SK-N-SH (cell line): Measurements from ENCODE around the gene KBTBD8. TPM values are rescaled to one million over a fixed set of nuclear protein-coding genes. Genes with fewer than 3 reads are reported as not detected.

Experiments
- CTCF ChIA-PET: fragments of 300-600, 350-600 bp; formaldehyde crosslinking; extraction: SDS; loops from one replicate; lab custom pipeline; 2021; lab: Yijun Ruan, JAX
- POLR2A ChIA-PET: fragments of 350-600 bp; sonication (Branson Sonifier 250); formaldehyde crosslinking; extraction: SDS; loops from one replicate; lab custom pipeline; 2020; ENCODE audit warnings: antibody characterized with exemption, inconsistent platforms; lab: Yijun Ruan, JAX
- DNase-seq: peaks from one replicate; pipeline ENCODE4 v3.0.0; 2012
- H2AFZ ChIP-seq: fragments of 200-600 bp; sonication (generic); 2 replicates; pipeline ENCODE4 v1.8.1; 2016; ENCODE audit warnings: antibody characterized with exemption, mild to moderate bottlenecking, low read depth
- H3F3A ChIP-seq: fragments of 200-600 bp; sonication (generic); replicated peaks from 2 replicates; pipeline ENCODE3; 2016; ENCODE audit warnings: antibody characterized with exemption, mild to moderate bottlenecking; ENCODE audit not compliant: insufficient read depth
- H3K27ac ChIP-seq, 2 experiments: fragments of 200-500 bp in 1 of 2; fragments of 200-600 bp in 1 of 2; sonication (Bioruptor generic) in 1 of 2; sonication (generic), shearing (Covaris generic) in 1 of 2; 2 replicates each; pipeline versions ENCODE4 v1.5.1 to v1.6.1; 2014 to 2016; ENCODE audit warnings: low read depth in 2 of 2, inconsistent platforms in 1 of 2, low read length in 1 of 2, mild to moderate bottlenecking in 1 of 2, mixed read lengths in 1 of 2
- H3K27me3 ChIP-seq: fragments of 200-600 bp; sonication (generic), shearing (Covaris generic); 2 replicates; pipeline ENCODE4 v1.6.1; 2016; ENCODE audit warnings: mixed run types; ENCODE audit not compliant: insufficient read depth
- H3K36me3 ChIP-seq, 2 experiments: fragments of 200-500 bp in 1 of 2; fragments of 200-600 bp in 1 of 2; sonication (Bioruptor generic) in 1 of 2; sonication (generic) in 1 of 2; replicated peaks in 1 of 2; 2 replicates each; pipeline versions ENCODE3 to v1.5.1; 2014 to 2016; ENCODE audit warnings: low read length in 1 of 2, mild to moderate bottlenecking in 1 of 2; ENCODE audit not compliant: insufficient read depth in 2 of 2, control insufficient read depth in 1 of 2
- H3K4me1 ChIP-seq, 2 experiments: fragments of 200-500 bp in 1 of 2; fragments of 200-600 bp in 1 of 2; sonication (Bioruptor generic) in 1 of 2; sonication (generic), shearing (Covaris generic) in 1 of 2; 2 replicates each; pipeline versions ENCODE4 v1.5.1 to v1.6.1; 2014 to 2016; ENCODE audit warnings: low read depth in 1 of 2, low read length in 1 of 2, mixed run types in 1 of 2; ENCODE audit not compliant: insufficient read depth in 2 of 2, control insufficient read depth in 1 of 2
- H3K4me2 ChIP-seq: fragments of 200-600 bp; sonication (generic), shearing (Covaris generic); 2 replicates; pipeline ENCODE4 v1.6.1; 2017; ENCODE audit warnings: mixed run types
- H3K4me3 ChIP-seq, 2 experiments: fragments of 200-500 bp in 1 of 2; fragments of 200-600 bp in 1 of 2; sonication (Bioruptor generic) in 1 of 2; sonication (generic), shearing (Covaris generic) in 1 of 2; 2 replicates each; pipeline versions ENCODE4 v1.5.1 to v1.8.1; 2014 to 2016; ENCODE audit warnings: low read depth in 2 of 2, inconsistent platforms in 1 of 2, low read length in 1 of 2, mild to moderate bottlenecking in 1 of 2, mixed read lengths in 1 of 2, moderate library complexity in 1 of 2
- H3K79me2 ChIP-seq: fragments of 200-600 bp; sonication (generic); 2 replicates; pipeline ENCODE4 v1.8.1; 2017; ENCODE audit warnings: mild to moderate bottlenecking; ENCODE audit not compliant: insufficient read depth
- H3K9ac ChIP-seq: fragments of 200-600 bp; sonication (generic); 2 replicates; pipeline ENCODE4 v1.6.1; 2017; ENCODE audit warnings: mixed run types
- H3K9me2 ChIP-seq: fragments of 200-600 bp; sonication (generic); 2 replicates; pipeline ENCODE4 v1.6.1; 2017; ENCODE audit warnings: mixed run types
- H3K9me3 ChIP-seq: fragments of 200-600 bp; sonication (generic); 2 replicates; pipeline ENCODE4 v1.6.1; 2017; ENCODE audit warnings: mixed run types, mild to moderate bottlenecking, moderate library complexity
- H4K20me1 ChIP-seq: fragments of 200-600 bp; sonication (generic); 2 replicates; pipeline ENCODE4 v1.6.1; 2017; ENCODE audit warnings: mild to moderate bottlenecking, mixed run types; ENCODE audit not compliant: insufficient read depth
- CHD2 ChIP-seq: fragments of 150-350 bp; IDR thresholded peaks from 2 replicates; pipeline ENCODE4 v1.6.1; 2018; ENCODE audit warnings: low read length; ENCODE audit not compliant: partially characterized antibody
- ELF1 ChIP-seq: IDR thresholded peaks from 2 replicates; pipeline ENCODE4 v1.4.0; 2012
- EP300 ChIP-seq, 2 experiments: IDR thresholded peaks; 2 replicates each; pipeline versions ENCODE4 v1.4.0 to v1.6.1; 2012; ENCODE audit warnings: borderline replicate concordance in 1 of 2, low read depth in 1 of 2, low read length in 1 of 2
- EZH2phosphoT487 ChIP-seq: fragments of 200-600 bp; sonication (generic); IDR thresholded peaks from 2 replicates; pipeline ENCODE4 v1.6.1; 2017; ENCODE audit warnings: low read depth, mixed run types, mild to moderate bottlenecking, antibody characterized with exemption, moderate library complexity, borderline replicate concordance
- FOSL2 ChIP-seq: IDR thresholded peaks from 2 replicates; pipeline ENCODE4 v1.4.0; 2012; ENCODE audit warnings: low read depth, mild to moderate bottlenecking, moderate library complexity, borderline replicate concordance
- FOXJ3 ChIP-seq: sonication (generic); formaldehyde crosslinking; IDR thresholded peaks from 2 replicates; pipeline ENCODE4 v1.5.1; 2020; ENCODE audit warnings: mild to moderate bottlenecking, missing genetic modification reagents
- FOXM1 ChIP-seq: IDR thresholded peaks from 2 replicates; pipeline ENCODE4 v1.4.0; 2012; ENCODE audit warnings: low read depth, mild to moderate bottlenecking
- GABPA ChIP-seq: IDR thresholded peaks from 2 replicates; pipeline ENCODE4 v1.4.0; 2012; ENCODE audit warnings: low read depth, mild to moderate bottlenecking
- JUND ChIP-seq: IDR thresholded peaks from 2 replicates; pipeline ENCODE4 v1.4.0; 2012
- MEF2A ChIP-seq: IDR thresholded peaks from 2 replicates; pipeline ENCODE4 v1.4.0; 2012; ENCODE audit warnings: low read depth, borderline replicate concordance
- MXI1 ChIP-seq: IDR thresholded peaks from 2 replicates; pipeline ENCODE4 v1.6.1; 2012; ENCODE audit warnings: mild to moderate bottlenecking, low read depth, low read length, improper control_type of control experiment
- NFIC ChIP-seq: IDR thresholded peaks from 2 replicates; pipeline ENCODE4 v1.4.0; 2012; ENCODE audit warnings: borderline replicate concordance
- RAD21 ChIP-seq: IDR thresholded peaks from 2 replicates; pipeline ENCODE4 v1.6.1; 2012; ENCODE audit warnings: mild to moderate bottlenecking, low read length
- RCOR1 ChIP-seq: fragments of 150-350 bp; IDR thresholded peaks from 2 replicates; pipeline ENCODE4 v1.6.1; 2017; ENCODE audit warnings: antibody characterized with exemption, low read length
- SIN3A ChIP-seq: IDR thresholded peaks from 2 replicates; pipeline ENCODE4 v1.6.1; 2012; ENCODE audit warnings: low read depth, mild to moderate bottlenecking, low read length, moderate library complexity, borderline replicate concordance
- TAF1 ChIP-seq: IDR thresholded peaks from 2 replicates; pipeline ENCODE4 v1.6.1; 2012; ENCODE audit warnings: low read depth, mild to moderate bottlenecking, low read length, moderate library complexity, borderline replicate concordance
- TCF12 ChIP-seq: IDR thresholded peaks from 2 replicates; pipeline ENCODE4 v1.4.0; 2012
- WGBS: methylation state at CpG from one replicate; pipeline ENCODE4 v1.1.6; 2017; ENCODE audit warnings: low lambda C conversion rate; 5-methylcytosine and 5-hydroxymethylcytosine counted together
- polyA plus RNA-seq, 3 experiments: library from polyadenylated mRNA; depleted of rRNA; stranded (reverse); fragments of >200 nt; gene quantifications; 2 replicates each; pipeline ENCODE4 v1.2.3, GENCODE V29; 2012
- TF ChIP-seq, protein P1 (sequence below): IDR thresholded peaks from 2 replicates; pipeline ENCODE4; 2012
- TF ChIP-seq, protein P2 (sequence below): IDR thresholded peaks from 2 replicates; pipeline ENCODE4 v1.4.0; 2012; ENCODE audit warnings: low read depth, borderline replicate concordance
- TF ChIP-seq, protein P3 (sequence below): IDR thresholded peaks from 2 replicates; pipeline ENCODE4 v1.4.0; 2012; ENCODE audit warnings: low read depth, borderline replicate concordance

The KBTBD8 gene
- polyA plus RNA-seq, 1 of the 3 experiments (the other 2 are of a cell fraction) = 0.36 TPM

DNA sequence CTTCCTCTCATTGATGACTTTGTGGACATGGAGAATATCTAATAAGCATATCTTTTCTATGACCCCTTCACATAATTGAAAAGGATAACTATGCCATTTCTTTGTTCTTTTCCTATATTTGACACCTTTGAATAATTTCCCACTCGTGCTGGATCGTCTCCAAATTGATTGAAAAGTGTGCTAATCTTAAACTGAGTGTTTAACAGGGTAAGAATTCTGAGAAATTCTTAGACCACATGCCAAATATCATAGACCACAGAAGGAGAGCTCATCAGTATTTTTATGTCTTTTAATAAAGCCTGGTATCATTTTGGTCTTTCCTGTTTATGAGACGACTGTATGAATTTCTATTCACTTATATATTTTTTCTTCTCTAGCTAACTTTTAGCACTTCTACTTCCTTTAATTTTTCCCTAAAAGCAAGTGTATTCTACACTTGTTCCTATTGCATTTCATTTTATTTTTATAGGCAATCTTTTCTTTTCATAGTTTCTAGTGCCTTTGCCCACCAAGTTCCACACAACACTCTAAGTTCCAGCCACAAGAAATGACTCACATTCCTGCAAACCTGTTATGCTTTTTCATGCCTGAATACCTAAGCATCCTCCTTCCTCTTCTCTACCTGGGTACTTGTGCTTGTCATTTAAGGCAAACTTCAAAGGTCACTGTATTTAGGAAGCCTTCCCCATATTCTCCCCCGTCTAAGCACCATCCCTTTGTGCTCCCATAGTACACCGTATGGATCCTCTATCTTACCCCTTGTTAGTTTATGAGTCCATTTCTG, 30.1 kb downstream of the KBTBD8 start:
- Histone ChIP-seq H3K9me2 (no peaks in the 10 kb centered on the region), H3F3A (no peaks in the 10 kb centered on the region), H3K9ac (no peak overlapping the region), H3K4me2 (no peak overlapping the region), H3K27ac (no peak overlapping the region), H3K79me2 (no peaks in the 10 kb centered on the region), H2AFZ (no peak overlapping the region), H3K4me1 (no peaks in the 10 kb centered on the region), H3K36me3 (no peaks in the 10 kb centered on the region), H3K4me3 (no peak overlapping the region), H3K27me3 (no peaks in the 10 kb centered on the region), H3K9me3 (no peaks in the 10 kb centered on the region), H4K20me1 (no peaks in the 10 kb centered on the region)
- DNase-seq = no peak
- ChIA-PET POLR2A (no interaction called here), CTCF (no interaction called here)
- WGBS = 62% methylated on average over 5 of the region's 5 CpGs
- no peak for TF ChIP-seq GABPA
- no peak for TF ChIP-seq FOXJ3 (CRISPR knock-in tag)
- TF ChIP-seq, protein P1, sequence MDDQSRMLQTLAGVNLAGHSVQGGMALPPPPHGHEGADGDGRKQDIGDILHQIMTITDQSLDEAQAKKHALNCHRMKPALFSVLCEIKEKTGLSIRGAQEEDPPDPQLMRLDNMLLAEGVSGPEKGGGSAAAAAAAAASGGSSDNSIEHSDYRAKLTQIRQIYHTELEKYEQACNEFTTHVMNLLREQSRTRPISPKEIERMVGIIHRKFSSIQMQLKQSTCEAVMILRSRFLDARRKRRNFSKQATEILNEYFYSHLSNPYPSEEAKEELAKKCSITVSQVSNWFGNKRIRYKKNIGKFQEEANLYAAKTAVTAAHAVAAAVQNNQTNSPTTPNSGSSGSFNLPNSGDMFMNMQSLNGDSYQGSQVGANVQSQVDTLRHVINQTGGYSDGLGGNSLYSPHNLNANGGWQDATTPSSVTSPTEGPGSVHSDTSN = no peak
- no peak for TF ChIP-seq SIN3A
- no peak for TF ChIP-seq CHD2
- no peak for TF ChIP-seq RAD21
- TF ChIP-seq FOSL2 = no peak
- TF ChIP-seq, protein P2, sequence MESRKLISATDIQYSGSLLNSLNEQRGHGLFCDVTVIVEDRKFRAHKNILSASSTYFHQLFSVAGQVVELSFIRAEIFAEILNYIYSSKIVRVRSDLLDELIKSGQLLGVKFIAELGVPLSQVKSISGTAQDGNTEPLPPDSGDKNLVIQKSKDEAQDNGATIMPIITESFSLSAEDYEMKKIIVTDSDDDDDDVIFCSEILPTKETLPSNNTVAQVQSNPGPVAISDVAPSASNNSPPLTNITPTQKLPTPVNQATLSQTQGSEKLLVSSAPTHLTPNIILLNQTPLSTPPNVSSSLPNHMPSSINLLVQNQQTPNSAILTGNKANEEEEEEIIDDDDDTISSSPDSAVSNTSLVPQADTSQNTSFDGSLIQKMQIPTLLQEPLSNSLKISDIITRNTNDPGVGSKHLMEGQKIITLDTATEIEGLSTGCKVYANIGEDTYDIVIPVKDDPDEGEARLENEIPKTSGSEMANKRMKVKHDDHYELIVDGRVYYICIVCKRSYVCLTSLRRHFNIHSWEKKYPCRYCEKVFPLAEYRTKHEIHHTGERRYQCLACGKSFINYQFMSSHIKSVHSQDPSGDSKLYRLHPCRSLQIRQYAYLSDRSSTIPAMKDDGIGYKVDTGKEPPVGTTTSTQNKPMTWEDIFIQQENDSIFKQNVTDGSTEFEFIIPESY = no peak
- no peak for TF ChIP-seq EP300 (IDR thresholded peaks at IDR 0.05; ENCODE audit: borderline replicate concordance in 1 of 2, low read depth in 1 of 2, low read length in 1 of 2)
- no peak for TF ChIP-seq TAF1
- TF ChIP-seq ELF1 = no peak
- no peak for TF ChIP-seq TCF12
- no peak for TF ChIP-seq MEF2A
- no peak for TF ChIP-seq EZH2phosphoT487
- TF ChIP-seq NFIC = no peak
- TF ChIP-seq JUND = no peak
- TF ChIP-seq FOXM1 = no peak
- no peak for TF ChIP-seq MXI1
- TF ChIP-seq, protein P3, sequence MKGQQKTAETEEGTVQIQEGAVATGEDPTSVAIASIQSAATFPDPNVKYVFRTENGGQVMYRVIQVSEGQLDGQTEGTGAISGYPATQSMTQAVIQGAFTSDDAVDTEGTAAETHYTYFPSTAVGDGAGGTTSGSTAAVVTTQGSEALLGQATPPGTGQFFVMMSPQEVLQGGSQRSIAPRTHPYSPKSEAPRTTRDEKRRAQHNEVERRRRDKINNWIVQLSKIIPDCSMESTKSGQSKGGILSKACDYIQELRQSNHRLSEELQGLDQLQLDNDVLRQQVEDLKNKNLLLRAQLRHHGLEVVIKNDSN = no peak
- TF ChIP-seq RCOR1 = no peak
